H1 (cell line): ENCODE results near the gene FGF10.

Experiments used
- EP300 ChIP-seq, 2 experiments: IDR thresholded peaks; 1 replicate in 1 of 2; 2 replicates in 1 of 2; pipeline ENCODE4 v1.6.1; 2011 to 2012; ENCODE audit warnings: low read depth in 2 of 2, low read length in 2 of 2, mild to moderate bottlenecking in 2 of 2, borderline replicate concordance in 1 of 2, inconsistent platforms in 1 of 2, moderate library complexity in 1 of 2
- GABPA ChIP-seq: IDR thresholded peaks from 2 replicates; pipeline ENCODE4 v1.6.1; 2011; ENCODE audit warnings: mild to moderate bottlenecking, low read length, moderate library complexity, borderline replicate concordance; ENCODE audit not compliant: insufficient read depth
- POLR2A ChIP-seq, 2 experiments: IDR thresholded peaks; 1 replicate in 1 of 2; 2 replicates in 1 of 2; pipeline ENCODE4 v1.6.1; 2011; ENCODE audit warnings: low read depth in 2 of 2, low read length in 2 of 2, mild to moderate bottlenecking in 2 of 2; ENCODE audit errors: control extremely low read depth in 1 of 2
- TF ChIP-seq, protein P1 (sequence below), 3 experiments: IDR thresholded peaks; 1 replicate in 2 of 3; 2 replicates in 1 of 3; pipeline versions ENCODE4 v1.5.1 to v1.6.1; 2011; ENCODE audit warnings: low read length in 3 of 3, mild to moderate bottlenecking in 3 of 3, inconsistent platforms in 2 of 3, low read depth in 1 of 3, moderate library complexity in 1 of 3; ENCODE audit not compliant: insufficient read depth in 1 of 3; ENCODE audit errors: control extremely low read depth in 1 of 3
- TF ChIP-seq, protein P2 (sequence below): IDR thresholded peaks from 2 replicates; pipeline ENCODE4 v1.6.1; 2012; ENCODE audit warnings: inconsistent platforms

DNA sequence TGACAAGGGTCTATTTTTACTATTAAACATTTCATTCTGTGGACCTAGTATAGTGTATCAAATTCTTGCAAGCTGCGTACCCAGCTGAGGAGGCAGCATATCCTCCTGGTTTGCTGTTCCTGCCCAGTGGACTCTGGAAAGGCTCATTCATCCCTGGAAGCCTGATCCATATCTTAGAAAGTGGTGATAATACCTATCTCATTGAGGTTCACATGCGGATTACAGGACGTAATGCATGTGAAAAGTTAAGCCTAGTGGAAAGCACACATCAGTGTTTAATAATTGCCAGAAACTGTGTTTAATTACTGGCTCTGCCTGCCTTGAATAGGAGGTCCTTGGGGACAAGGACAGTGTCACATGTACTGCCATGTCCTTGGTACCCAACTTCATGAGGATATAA, 132.0 kb downstream of the FGF10 start:
- TF ChIP-seq, protein P1, sequence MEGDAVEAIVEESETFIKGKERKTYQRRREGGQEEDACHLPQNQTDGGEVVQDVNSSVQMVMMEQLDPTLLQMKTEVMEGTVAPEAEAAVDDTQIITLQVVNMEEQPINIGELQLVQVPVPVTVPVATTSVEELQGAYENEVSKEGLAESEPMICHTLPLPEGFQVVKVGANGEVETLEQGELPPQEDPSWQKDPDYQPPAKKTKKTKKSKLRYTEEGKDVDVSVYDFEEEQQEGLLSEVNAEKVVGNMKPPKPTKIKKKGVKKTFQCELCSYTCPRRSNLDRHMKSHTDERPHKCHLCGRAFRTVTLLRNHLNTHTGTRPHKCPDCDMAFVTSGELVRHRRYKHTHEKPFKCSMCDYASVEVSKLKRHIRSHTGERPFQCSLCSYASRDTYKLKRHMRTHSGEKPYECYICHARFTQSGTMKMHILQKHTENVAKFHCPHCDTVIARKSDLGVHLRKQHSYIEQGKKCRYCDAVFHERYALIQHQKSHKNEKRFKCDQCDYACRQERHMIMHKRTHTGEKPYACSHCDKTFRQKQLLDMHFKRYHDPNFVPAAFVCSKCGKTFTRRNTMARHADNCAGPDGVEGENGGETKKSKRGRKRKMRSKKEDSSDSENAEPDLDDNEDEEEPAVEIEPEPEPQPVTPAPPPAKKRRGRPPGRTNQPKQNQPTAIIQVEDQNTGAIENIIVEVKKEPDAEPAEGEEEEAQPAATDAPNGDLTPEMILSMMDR (IDR thresholded peaks at IDR 0.05; ENCODE audit: control extremely low read depth in 1 of 3, insufficient read depth in 1 of 3, low read depth in 1 of 3, low read length in 3 of 3) = no peak
- TF ChIP-seq GABPA = no peak
- TF ChIP-seq EP300 (IDR thresholded peaks at IDR 0.05; ENCODE audit: borderline replicate concordance in 1 of 2, low read depth in 2 of 2, low read length in 2 of 2) = no peak
- TF ChIP-seq, protein P2, sequence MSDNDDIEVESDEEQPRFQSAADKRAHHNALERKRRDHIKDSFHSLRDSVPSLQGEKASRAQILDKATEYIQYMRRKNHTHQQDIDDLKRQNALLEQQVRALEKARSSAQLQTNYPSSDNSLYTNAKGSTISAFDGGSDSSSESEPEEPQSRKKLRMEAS = no peak
- TF ChIP-seq POLR2A (IDR thresholded peaks at IDR 0.05; ENCODE audit: control extremely low read depth in 1 of 2, low read depth in 2 of 2, low read length in 2 of 2) = no peak
